Bronchial epithelial cell (primary cell): Measurements from ENCODE around the gene IL21. TPM values are rescaled to one million over a fixed set of nuclear protein-coding genes. Genes with fewer than 3 reads are reported as not detected.

Experiments
- DNase-seq: peaks from one replicate; pipeline ENCODE4 v3.0.0-alpha.2; 2010; ENCODE audit warnings: low read depth
- FAIRE-seq: peaks from 2 replicates; lab custom pipeline; 2011; peaks lifted over from hg19 to GRCh38; lab: Jason Lieb, UNC
- H3K27me3 ChIP-seq: 2 replicates; pipeline ENCODE4 v1.5.1; 2011; ENCODE audit warnings: low read length; ENCODE audit not compliant: control insufficient read depth, insufficient read depth
- H3K36me3 ChIP-seq: 2 replicates; pipeline ENCODE4 v1.5.1; 2011; ENCODE audit warnings: low read length; ENCODE audit not compliant: control insufficient read depth, insufficient read depth
- H3K4me3 ChIP-seq: 2 replicates; pipeline ENCODE4 v1.5.1; 2011; ENCODE audit warnings: mild to moderate bottlenecking, low read depth, low read length, control low read depth
- total RNA-seq: library from RNA; depleted of rRNA; stranded (reverse); fragments of >200 nt; gene quantifications from 2 replicates; pipeline ENCODE4 v1.2.1, GENCODE V29; 2014
- TF ChIP-seq, protein P1 (sequence below): IDR thresholded peaks from 2 replicates; pipeline ENCODE4 v1.5.1; 2011; ENCODE audit warnings: mild to moderate bottlenecking, moderate library complexity, low read length, control low read depth, inconsistent platforms; ENCODE audit not compliant: insufficient read depth, severe bottlenecking

IL21 gene
- total RNA-seq, 1 donor from 2014 or later, result not detected

- DNase-seq, result no peak
- no peak for FAIRE-seq
- H3K27me3 ChIP-seq, result no peaks in the 10 kb centered on the region
These were observed 3.0 kb downstream of the IL21 start for GRCh38 chr4:122617597-122618593.

DNA sequence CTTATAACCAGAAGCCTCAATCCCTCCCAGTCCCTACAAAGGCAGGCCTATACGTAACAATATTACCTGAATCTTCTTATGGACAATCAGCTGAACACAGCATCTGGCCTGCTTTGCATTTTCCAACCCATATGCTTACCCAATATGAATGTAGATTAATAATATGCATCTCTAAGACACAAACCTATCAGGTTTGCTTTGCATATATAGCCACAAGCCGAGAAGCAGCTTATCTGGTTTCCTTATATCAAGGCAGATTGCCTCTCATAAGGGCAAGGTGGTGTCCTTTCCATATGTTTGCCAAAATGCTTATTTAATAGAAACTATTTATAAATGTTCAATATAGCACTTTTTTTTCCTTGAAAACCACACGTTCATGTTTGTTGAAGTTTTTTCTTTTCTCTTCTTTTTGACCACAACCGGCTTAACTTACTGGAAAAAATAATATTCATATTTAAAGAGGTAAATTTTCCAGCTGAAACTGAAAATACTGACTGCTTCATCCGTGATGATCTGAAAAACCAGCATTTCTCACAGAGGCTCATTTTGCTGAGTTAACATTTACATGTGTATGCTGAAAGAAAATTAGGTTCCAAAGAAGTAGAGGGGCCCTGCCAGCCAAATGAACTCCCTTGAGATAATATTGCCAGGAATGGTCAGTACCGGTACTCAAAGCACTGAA, 3.8 kb downstream of the IL21 start:
- Histone ChIP-seq H3K36me3 (no peaks in the 10 kb centered on the region), H3K4me3 (no peak overlapping the region), H3K27me3 (no peaks in the 10 kb centered on the region)
- no peak for DNase-seq
- TF ChIP-seq, protein P1, sequence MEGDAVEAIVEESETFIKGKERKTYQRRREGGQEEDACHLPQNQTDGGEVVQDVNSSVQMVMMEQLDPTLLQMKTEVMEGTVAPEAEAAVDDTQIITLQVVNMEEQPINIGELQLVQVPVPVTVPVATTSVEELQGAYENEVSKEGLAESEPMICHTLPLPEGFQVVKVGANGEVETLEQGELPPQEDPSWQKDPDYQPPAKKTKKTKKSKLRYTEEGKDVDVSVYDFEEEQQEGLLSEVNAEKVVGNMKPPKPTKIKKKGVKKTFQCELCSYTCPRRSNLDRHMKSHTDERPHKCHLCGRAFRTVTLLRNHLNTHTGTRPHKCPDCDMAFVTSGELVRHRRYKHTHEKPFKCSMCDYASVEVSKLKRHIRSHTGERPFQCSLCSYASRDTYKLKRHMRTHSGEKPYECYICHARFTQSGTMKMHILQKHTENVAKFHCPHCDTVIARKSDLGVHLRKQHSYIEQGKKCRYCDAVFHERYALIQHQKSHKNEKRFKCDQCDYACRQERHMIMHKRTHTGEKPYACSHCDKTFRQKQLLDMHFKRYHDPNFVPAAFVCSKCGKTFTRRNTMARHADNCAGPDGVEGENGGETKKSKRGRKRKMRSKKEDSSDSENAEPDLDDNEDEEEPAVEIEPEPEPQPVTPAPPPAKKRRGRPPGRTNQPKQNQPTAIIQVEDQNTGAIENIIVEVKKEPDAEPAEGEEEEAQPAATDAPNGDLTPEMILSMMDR, result no peak
- FAIRE-seq, result no peak

More at GRCh38 chr4:122617597-122618593, 3.0 kb downstream of the IL21 start:
- Histone ChIP-seq H3K4me3 (no peak overlapping the region), H3K36me3 (no peaks in the 10 kb centered on the region)
- TF ChIP-seq, protein P1, result no peak

DNA sequence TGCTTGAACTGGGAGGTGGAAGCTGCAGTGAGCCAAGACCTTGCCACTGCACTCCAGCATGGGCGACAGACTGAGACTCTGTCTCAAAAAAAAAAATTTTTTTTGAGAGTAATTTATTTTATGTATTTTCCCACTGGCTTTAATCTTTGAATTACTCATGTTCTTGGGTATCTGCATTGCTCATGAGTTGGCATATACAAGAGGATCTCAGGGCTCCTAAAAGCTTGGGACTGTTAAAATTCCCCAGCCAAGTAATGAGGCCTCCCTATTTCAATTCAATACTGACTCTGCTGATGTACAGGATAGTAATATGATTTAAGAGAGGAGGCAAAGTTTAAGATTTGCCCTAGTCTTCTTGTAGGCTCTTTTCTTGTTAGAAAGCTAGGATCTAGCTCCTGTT, 6.2 kb downstream of the IL21 start:
- DNase-seq (no peak), FAIRE-seq (no peak)
- H3K27me3 ChIP-seq, result no peaks in the 10 kb centered on the region
- H3K4me3 ChIP-seq, result no peak overlapping the region
- no peaks in the 10 kb centered on the region for H3K36me3 ChIP-seq
- TF ChIP-seq, protein P1, result no peak

- no peaks in the 10 kb centered on the region for H3K27me3 ChIP-seq
- TF ChIP-seq, protein P1, result no peak
- DNase-seq, result peak; percentile 74
These were observed 8.3 kb downstream of the IL21 start for GRCh38 chr4:122612540-122612939.

DNA sequence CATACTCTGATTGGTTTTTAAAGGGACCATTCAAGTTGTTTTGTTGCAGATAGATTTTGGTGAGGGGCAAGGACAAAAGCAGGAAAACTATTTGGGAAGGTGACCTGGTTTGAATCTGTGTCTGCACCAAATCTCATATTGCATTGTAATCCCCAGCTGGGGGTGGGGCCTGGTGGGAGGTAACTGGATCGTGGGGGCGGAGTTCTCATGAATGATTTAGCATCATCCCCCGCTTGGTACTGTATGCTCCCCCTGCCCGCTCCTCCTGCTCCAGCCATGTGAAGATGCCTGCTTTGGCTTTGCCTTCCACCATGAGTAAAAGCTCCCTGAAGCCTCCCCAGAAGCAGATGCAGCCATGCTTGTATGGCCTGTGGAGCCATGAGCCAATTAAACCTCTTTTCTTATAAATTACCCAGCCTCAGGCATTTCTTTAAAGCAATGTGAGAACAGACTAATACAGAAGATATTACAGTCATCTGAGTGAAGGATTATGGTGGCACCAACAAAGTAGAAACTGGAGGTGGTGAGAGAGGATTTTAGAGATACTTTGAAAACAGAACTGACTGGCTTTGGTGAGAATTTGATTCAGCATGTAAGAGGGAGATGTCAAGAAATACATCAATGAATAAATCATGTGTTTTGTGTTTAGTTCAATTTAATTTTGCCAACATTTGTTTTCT, 14.4 kb downstream of the IL21 start:
- no peaks in the 10 kb centered on the region for H3K36me3 ChIP-seq
- no peak for FAIRE-seq
- no peak overlapping the region for H3K4me3 ChIP-seq
- TF ChIP-seq, protein P1, result no peak
- H3K27me3 ChIP-seq, result no peaks in the 10 kb centered on the region
- no peak for DNase-seq

More at GRCh38 chr4:122612540-122612939, 8.3 kb downstream of the IL21 start:
- H3K4me3 ChIP-seq, result no peak overlapping the region
- no peaks in the 10 kb centered on the region for H3K36me3 ChIP-seq
- FAIRE-seq, result no peak
